Measurements from ENCODE around the gene CKB.

CKB gene

DNA sequence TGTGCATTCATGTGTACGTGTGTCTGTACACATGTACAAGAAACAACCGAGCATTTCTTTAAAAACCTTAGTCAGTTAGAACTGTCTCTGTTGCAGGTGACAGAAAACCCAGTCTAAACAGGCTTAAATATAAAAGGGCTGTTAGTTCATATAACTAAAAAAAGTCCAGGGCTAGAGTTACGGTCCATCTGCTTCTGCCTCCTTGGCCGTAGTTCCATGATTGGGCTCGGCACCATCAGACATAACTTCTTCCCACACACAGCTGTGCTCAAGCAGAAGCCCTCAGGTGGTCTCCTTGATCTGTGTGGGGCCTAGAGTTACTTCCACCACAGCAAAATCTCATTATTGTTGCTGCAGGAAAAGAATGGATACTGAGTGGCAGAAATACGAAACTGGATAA lies 34.6 kb downstream of the CKB start:
- H3K27ac ChIP-seq (ENCODE audit: low read depth in 2 of 2, low read length in 2 of 2): no peak overlapping the region
- no peak overlapping the region for H3K4me3 ChIP-seq (ENCODE audit: low read length in 2 of 2)
- H3K9me3 ChIP-seq (ENCODE audit: control insufficient read depth in 2 of 2, low read length in 2 of 2): no peaks in the 10 kb centered on the region
- H3K9ac ChIP-seq (ENCODE audit: low read depth in 1 of 2, low read length in 2 of 2): no peak overlapping the region
- H3K27me3 ChIP-seq (ENCODE audit: control insufficient read depth in 2 of 2, insufficient read depth in 2 of 2, low read length in 2 of 2): no peaks in the 10 kb centered on the region
- peaks cover 41 to 42% of the 10 kb centered on the region in 2 donors for H3K36me3 ChIP-seq (ENCODE audit: control insufficient read depth in 2 of 2, insufficient read depth in 2 of 2, low read length in 2 of 2)
- H3K4me1 ChIP-seq (ENCODE audit: control insufficient read depth in 2 of 2, insufficient read depth in 2 of 2, low read length in 2 of 2): no peaks in the 10 kb centered on the region

DNA sequence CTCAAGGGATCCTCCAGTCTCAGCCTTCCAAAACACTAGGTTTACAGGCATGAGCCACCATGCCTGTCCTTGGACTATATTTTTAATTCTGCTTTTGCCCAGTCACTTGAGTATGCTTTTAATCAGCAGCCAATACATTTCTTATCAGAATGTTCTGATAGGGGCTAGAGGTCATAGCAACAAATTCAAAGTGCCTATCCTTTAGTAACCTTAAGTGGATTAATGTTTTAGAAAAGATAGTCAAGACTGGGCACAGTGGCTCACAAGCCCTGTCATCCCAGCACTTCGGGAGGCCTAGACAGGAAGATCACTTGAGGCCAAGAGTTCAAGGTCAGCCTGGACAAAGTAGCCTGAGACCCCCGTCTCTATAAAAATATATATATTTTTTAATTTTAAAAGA lies 37.1 kb downstream of the CKB start:
- H3K27ac ChIP-seq (ENCODE audit: low read depth in 2 of 2, low read length in 2 of 2): no peak overlapping the region
- H3K4me1 ChIP-seq (ENCODE audit: control insufficient read depth in 2 of 2, insufficient read depth in 2 of 2, low read length in 2 of 2): no peaks in the 10 kb centered on the region
- H3K4me3 ChIP-seq (ENCODE audit: low read length in 2 of 2): no peak overlapping the region
- H3K9me3 ChIP-seq (ENCODE audit: control insufficient read depth in 2 of 2, low read length in 2 of 2): no peaks in the 10 kb centered on the region
- H3K36me3 ChIP-seq (ENCODE audit: control insufficient read depth in 2 of 2, insufficient read depth in 2 of 2, low read length in 2 of 2): peaks cover 35 to 50% of the 10 kb centered on the region in 2 donors
- H3K27me3 ChIP-seq (ENCODE audit: control insufficient read depth in 2 of 2, insufficient read depth in 2 of 2, low read length in 2 of 2): no peaks in the 10 kb centered on the region
- no peak overlapping the region for H3K9ac ChIP-seq (ENCODE audit: low read depth in 1 of 2, low read length in 2 of 2)

DNA sequence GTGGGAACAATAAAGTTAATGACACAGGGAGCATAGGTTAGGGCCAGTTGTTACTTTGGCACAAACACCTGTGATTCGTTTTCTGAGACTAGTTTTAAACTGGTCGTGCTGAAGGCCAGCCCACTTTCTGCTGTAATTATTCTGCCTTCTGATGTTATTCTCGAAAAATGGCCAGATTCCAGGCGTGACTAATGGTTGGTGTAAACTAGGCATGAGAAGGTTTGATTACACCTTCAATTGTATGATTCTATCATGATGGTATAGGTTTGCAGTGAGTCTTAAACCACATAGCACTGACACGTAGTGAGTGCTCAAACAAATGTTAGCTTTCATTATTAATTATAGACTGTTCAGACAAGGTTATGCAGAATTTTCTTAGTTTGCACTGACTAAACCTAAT lies 39.0 kb downstream of the CKB start:
- H3K27me3 ChIP-seq (ENCODE audit: control insufficient read depth in 2 of 2, insufficient read depth in 2 of 2, low read length in 2 of 2): no peaks in the 10 kb centered on the region
- peaks cover 33 to 42% of the 10 kb centered on the region in 2 donors for H3K36me3 ChIP-seq (ENCODE audit: control insufficient read depth in 2 of 2, insufficient read depth in 2 of 2, low read length in 2 of 2)
- H3K9me3 ChIP-seq (ENCODE audit: control insufficient read depth in 2 of 2, low read length in 2 of 2): no peaks in the 10 kb centered on the region
- no peaks in the 10 kb centered on the region for H3K4me1 ChIP-seq (ENCODE audit: control insufficient read depth in 2 of 2, insufficient read depth in 2 of 2, low read length in 2 of 2)
- no peak overlapping the region for H3K9ac ChIP-seq (ENCODE audit: low read depth in 1 of 2, low read length in 2 of 2)
- no peak overlapping the region for H3K27ac ChIP-seq (ENCODE audit: low read depth in 2 of 2, low read length in 2 of 2)
- no peak overlapping the region for H3K4me3 ChIP-seq (ENCODE audit: low read length in 2 of 2)

DNA sequence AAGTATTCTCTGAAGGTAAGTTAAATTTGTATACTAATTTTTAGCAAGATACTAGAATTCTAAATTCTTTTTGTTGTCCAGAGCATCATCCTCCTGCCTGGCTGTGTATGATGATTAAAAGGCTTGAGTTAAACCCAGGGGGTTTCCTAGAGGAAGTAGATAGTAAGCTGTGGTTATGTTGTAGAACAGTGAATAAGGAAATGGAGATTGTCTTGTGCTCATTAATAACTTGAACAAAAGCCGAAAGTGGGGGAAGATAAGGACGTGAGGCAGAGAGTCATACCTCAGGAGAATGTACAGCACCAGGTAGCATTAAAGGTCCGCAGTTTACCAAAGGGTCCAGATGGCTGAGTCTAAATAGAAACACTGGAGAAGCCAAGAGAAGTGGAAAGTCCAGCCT lies 42.0 kb downstream of the CKB start:
- peaks cover 34 to 44% of the 10 kb centered on the region in 2 donors for H3K36me3 ChIP-seq (ENCODE audit: control insufficient read depth in 2 of 2, insufficient read depth in 2 of 2, low read length in 2 of 2)
- H3K4me3 ChIP-seq (ENCODE audit: low read length in 2 of 2): no peak overlapping the region
- H3K9ac ChIP-seq (ENCODE audit: low read depth in 1 of 2, low read length in 2 of 2): no peak overlapping the region
- H3K4me1 ChIP-seq (ENCODE audit: control insufficient read depth in 2 of 2, insufficient read depth in 2 of 2, low read length in 2 of 2): no peaks in the 10 kb centered on the region
- no peak overlapping the region for H3K27ac ChIP-seq (ENCODE audit: low read depth in 2 of 2, low read length in 2 of 2)
- no peaks in the 10 kb centered on the region for H3K27me3 ChIP-seq (ENCODE audit: control insufficient read depth in 2 of 2, insufficient read depth in 2 of 2, low read length in 2 of 2)
- H3K9me3 ChIP-seq (ENCODE audit: control insufficient read depth in 2 of 2, low read length in 2 of 2): no peaks in the 10 kb centered on the region

DNA sequence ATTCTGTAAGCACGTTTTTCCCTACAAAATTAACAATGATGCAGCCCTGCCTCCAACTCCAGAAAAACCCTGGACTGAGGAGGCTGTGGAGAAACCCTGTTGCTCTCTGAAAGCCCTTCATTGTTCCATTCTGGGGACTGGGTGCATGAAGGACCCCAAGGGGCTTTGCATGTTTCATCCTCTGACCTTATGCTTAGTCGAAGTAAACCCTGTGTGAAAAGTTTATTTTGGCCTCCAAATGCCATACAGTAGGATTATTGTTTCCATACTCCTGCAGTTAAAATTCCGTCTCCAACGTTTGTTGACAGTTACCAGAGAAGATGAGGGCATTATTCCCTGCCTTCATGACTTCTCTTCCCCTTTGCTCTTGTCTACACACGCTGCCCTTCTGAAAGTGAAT lies 46.0 kb downstream of the CKB start:
- no peak overlapping the region for H3K27ac ChIP-seq (ENCODE audit: low read depth in 2 of 2, low read length in 2 of 2)
- no peaks in the 10 kb centered on the region for H3K27me3 ChIP-seq (ENCODE audit: control insufficient read depth in 2 of 2, insufficient read depth in 2 of 2, low read length in 2 of 2)
- H3K9ac ChIP-seq (ENCODE audit: low read depth in 1 of 2, low read length in 2 of 2): no peak overlapping the region
- H3K36me3 ChIP-seq (ENCODE audit: control insufficient read depth in 2 of 2, insufficient read depth in 2 of 2, low read length in 2 of 2): peaks cover 35 to 43% of the 10 kb centered on the region in 2 donors
- H3K4me1 ChIP-seq (ENCODE audit: control insufficient read depth in 2 of 2, insufficient read depth in 2 of 2, low read length in 2 of 2): no peaks in the 10 kb centered on the region
- H3K9me3 ChIP-seq (ENCODE audit: control insufficient read depth in 2 of 2, low read length in 2 of 2): no peaks in the 10 kb centered on the region
- no peak overlapping the region for H3K4me3 ChIP-seq (ENCODE audit: low read length in 2 of 2)

DNA sequence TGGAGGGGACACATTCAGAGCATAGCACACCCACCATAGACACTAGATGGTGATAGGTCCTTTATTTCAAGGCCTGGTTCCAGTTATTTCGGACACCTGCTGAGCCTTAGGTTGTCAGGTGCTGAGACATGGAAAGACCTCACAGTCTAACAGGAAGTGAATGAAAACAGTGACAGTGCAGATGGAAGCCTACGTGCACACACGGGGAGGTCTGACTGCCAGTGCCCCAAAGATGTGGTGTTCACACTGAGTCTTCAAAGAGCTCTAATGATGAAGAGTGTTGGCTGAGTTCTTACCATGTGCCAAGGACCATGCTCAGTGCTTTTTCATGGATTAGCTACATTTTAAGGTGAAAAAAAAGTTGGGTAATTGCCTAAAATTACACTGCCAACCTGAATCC lies 46.6 kb downstream of the CKB start:
- no peaks in the 10 kb centered on the region for H3K27me3 ChIP-seq (ENCODE audit: control insufficient read depth in 2 of 2, insufficient read depth in 2 of 2, low read length in 2 of 2)
- no peak overlapping the region for H3K27ac ChIP-seq (ENCODE audit: low read depth in 2 of 2, low read length in 2 of 2)
- no peak overlapping the region for H3K9ac ChIP-seq (ENCODE audit: low read depth in 1 of 2, low read length in 2 of 2)
- no peak overlapping the region for H3K4me3 ChIP-seq (ENCODE audit: low read length in 2 of 2)
- H3K4me1 ChIP-seq (ENCODE audit: control insufficient read depth in 2 of 2, insufficient read depth in 2 of 2, low read length in 2 of 2): no peaks in the 10 kb centered on the region
- H3K9me3 ChIP-seq (ENCODE audit: control insufficient read depth in 2 of 2, low read length in 2 of 2): no peaks in the 10 kb centered on the region
- peaks cover 32 to 44% of the 10 kb centered on the region in 2 donors for H3K36me3 ChIP-seq (ENCODE audit: control insufficient read depth in 2 of 2, insufficient read depth in 2 of 2, low read length in 2 of 2)

DNA sequence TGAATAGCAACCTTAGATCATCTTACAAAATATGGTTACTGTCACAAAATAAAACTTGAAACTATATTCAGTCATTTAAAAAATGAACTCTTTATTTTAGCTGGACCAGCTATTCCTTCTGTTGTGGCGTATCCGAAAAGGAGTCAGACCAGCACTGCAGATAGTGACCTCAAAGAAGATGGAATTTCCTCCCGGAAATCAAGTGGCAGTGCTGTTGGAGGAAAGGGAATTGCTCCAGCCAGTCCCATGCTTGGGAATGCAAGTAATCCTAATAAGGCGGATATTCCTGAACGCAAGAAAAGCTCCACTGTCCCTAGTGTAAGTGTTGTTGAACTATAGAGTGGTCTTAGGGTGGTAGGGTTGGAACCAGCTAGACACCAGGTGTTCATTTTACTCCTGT lies 47.7 kb downstream of the CKB start:
- Histone ChIP-seq H3K4me3 (ENCODE audit: low read length in 2 of 2) (no peak overlapping the region), H3K27ac (ENCODE audit: low read depth in 2 of 2, low read length in 2 of 2) (no peak overlapping the region), H3K9me3 (ENCODE audit: control insufficient read depth in 2 of 2, low read length in 2 of 2) (no peaks in the 10 kb centered on the region), H3K27me3 (ENCODE audit: control insufficient read depth in 2 of 2, insufficient read depth in 2 of 2, low read length in 2 of 2) (no peaks in the 10 kb centered on the region), H3K4me1 (ENCODE audit: control insufficient read depth in 2 of 2, insufficient read depth in 2 of 2, low read length in 2 of 2) (no peaks in the 10 kb centered on the region), H3K36me3 (ENCODE audit: control insufficient read depth in 2 of 2, insufficient read depth in 2 of 2, low read length in 2 of 2) (peaks cover 27 to 42% of the 10 kb centered on the region in 2 donors), H3K9ac (ENCODE audit: low read depth in 1 of 2, low read length in 2 of 2) (no peak overlapping the region)

DNA sequence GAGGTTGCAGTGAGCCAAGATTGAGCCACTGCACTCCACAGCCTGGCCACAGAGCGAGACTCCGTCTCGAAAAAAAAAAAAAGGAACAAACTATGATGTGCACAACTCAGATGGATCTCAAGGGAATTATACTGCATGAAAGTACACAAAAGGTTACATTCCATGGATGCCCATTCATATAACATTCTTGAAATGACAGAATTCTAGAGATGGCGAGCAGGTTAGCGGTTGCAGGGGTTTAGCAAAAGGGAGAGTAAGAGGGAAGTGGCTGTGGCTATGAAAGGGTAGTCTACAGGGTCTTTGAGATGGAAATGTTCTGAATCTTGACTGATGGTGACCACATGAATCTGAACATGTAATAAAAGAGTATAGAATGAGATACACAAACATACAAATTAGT lies 49.7 kb downstream of the CKB start:
- Histone ChIP-seq H3K9me3 (ENCODE audit: control insufficient read depth in 2 of 2, low read length in 2 of 2) (no peaks in the 10 kb centered on the region), H3K4me3 (ENCODE audit: low read length in 2 of 2) (no peak overlapping the region), H3K4me1 (ENCODE audit: control insufficient read depth in 2 of 2, insufficient read depth in 2 of 2, low read length in 2 of 2) (no peaks in the 10 kb centered on the region), H3K36me3 (ENCODE audit: control insufficient read depth in 2 of 2, insufficient read depth in 2 of 2, low read length in 2 of 2) (peaks cover 28 to 46% of the 10 kb centered on the region in 2 donors), H3K27me3 (ENCODE audit: control insufficient read depth in 2 of 2, insufficient read depth in 2 of 2, low read length in 2 of 2) (no peaks in the 10 kb centered on the region), H3K9ac (ENCODE audit: low read depth in 1 of 2, low read length in 2 of 2) (no peak overlapping the region), H3K27ac (ENCODE audit: low read depth in 2 of 2, low read length in 2 of 2) (no peak overlapping the region)
